EH (cell line): ENCODE data around the gene NTN5.

Experiments used
- DNase-seq: peaks from one replicate; pipeline ENCODE4 v3.0.0-alpha.2; 2015; ENCODE audit warnings: low read depth

Gene NTN5

DNA sequence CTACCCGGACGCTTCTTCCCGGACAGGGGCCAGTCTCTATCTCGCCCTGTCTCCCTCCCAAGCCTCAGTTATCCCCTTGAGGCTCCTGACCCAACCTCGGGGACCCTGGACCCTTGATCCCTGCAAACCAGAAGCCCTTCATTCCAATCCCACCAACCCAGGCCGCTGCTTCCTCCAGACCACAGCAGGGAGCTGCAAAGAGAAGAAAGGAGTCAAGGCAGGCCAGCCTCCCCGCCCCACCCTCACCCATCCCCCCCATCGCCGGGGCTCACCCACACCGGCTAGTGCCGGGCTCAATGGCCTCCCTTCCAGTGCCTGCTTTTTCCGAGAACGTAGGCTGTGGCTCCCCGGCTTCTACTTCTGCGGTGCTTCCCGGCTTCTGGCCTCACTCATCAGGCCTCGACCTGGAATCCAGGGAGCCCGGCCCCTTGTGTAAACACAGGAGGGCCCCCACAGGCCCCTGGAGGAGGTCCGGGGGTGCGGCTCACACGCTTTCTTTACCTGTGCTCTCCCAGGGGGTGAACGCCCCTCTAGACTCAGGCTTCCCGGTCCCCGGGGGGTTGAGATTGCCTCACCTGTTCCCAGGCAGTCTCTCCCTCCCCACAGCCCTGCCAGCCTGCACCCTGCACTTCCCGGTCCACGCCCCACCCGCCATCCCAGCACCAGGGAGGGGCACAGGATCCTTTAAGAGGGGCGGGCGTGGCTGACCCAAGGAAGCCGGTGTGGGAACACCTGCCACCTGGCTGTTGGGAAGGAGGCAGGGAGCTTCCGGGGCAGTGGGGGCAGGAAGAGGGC, 58.2 kb downstream of the NTN5 start, which contains the start of gene FAM83E:
FAM83E (minus strand) TSS at position 641 of the 795 bp plus-strand sequence. CDS start 1,704 bp downstream, outside the sequence.
- DNase-seq: no peak

DNA sequence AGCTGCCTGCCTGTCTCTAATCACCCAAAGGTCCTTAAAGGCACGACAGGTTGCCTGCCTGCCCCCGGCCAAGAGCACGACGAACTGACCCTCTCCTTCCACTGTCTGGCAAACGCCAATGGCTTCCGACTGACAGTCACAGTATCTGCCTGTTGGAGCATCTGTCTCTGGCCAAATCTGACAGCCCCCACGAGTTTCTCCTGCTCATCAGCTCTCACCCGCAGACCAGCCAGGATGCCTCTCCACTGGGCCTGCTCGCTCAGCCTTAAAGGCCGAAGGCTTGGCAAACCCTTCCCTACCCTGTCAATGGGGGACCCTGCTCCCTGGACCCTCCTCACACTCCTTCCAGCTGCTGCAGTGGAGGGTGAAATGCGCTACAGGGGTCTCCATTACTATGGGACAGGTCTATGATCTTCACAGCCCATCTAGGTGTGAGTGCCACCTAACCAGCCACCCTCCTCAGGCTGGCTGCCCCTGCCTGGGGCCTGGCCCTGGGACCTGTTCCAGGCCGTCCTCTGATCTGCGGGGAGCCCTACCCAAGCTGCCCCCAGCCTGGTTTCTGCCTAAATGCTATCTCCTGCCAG, 58.9 kb downstream of the NTN5 start:
- no peak for DNase-seq

DNA sequence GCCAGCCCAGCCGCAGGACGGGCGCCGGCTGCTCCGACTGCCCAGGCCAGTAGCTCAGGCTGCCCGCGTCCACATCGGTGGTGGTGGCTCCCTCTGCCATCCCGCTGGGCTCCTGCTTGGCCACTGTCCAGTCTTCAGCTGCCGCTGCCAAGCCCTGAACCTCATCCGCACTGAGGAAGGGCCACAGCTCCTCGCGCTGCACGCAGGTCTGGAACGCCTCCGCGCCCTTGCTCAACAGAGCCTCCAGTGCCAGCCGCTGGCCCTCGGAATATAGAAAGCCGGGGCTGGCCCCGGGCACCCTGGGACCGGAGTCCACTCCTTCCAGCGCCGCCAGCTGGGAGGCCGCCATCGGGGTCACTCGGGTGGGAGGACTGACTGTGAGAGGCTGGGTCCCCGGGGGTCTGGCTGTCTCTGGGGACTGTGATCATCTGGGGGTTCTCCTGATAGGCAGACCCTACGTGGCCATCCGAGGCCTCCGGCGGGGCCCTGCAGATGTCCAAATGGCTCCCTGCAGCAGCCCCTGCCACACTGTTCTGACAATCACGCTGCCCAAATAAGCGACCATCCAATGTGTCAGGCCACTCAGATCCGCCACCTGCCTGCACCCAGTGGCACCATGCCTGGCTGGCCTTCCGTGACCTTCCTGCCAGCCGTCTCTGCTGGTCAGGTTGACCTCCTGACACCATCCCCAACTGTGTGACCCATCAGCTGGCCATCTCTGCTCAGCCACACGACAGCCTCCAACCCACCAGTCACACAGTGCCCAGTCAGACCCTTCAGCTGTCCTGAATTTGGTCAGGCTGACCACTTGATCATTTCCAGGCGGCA, 59.6 kb downstream of the NTN5 start:
- no peak for DNase-seq

DNA sequence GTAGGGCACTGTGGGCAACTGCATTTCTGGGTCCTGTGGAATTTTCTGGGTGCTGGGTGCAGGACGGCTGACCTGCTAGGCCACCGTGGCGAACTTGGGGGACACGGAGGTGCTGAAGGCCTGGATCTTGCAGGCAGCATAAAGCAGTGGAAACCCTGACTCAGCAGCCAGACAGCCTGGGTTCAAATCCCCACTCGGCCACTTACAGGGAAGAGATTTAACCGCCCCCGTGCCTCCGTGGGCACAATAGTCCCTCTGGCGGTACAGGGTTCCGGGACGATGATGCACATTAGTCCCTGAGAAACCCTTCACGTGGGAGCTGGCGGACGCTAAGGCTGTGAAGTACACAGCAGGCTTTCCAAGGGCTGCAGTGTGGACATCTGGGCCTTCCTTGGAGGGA, 60.9 kb downstream of the NTN5 start:
- no peak for DNase-seq
